A673 (cell line): ENCODE data around the gene RAB11FIP4. TPM values are rescaled to one million over a fixed set of nuclear protein-coding genes. Genes with fewer than 3 reads are reported as not detected.

ENCODE experiments used
- BruUV-seq: library from RNA; stranded (reverse); fragments of 400-500 nt; replicated peaks from 2 replicates; lab custom pipeline; 2021; lab: Mats Ljungman, UMichigan
- CTCF ChIA-PET: fragments of 300-600 bp; sonication (Branson Sonifier 250); formaldehyde crosslinking; loops from one replicate; lab custom pipeline; 2022; ENCODE audit warnings: antibody characterized with exemption; lab: Charles Lee
- POLR2A ChIA-PET: fragments of 300-600 bp; sonication (Branson Sonifier 250); formaldehyde crosslinking; loops from one replicate; lab custom pipeline; 2022; ENCODE audit warnings: antibody characterized with exemption; ENCODE audit not compliant: low non-redundant PET; lab: Charles Lee
- DNase-seq: peaks from one replicate; pipeline ENCODE4 v3.0.0-alpha.2; 2015; ENCODE audit warnings: low spot score
- H3K27ac ChIP-seq: fragments of 200-600 bp; sonication (generic); 2 replicates; pipeline ENCODE4 v1.5.1; 2016; ENCODE audit warnings: mixed run types, low read depth, mild to moderate bottlenecking, mixed read lengths, antibody characterized with exemption, low read length; ENCODE audit not compliant: poor library complexity, severe bottlenecking
- H3K27me3 ChIP-seq: fragments of 200-600 bp; sonication (generic); replicated peaks from 2 replicates; pipeline ENCODE4 v1.6.1; 2017; ENCODE audit warnings: mixed run types, low read depth, mild to moderate bottlenecking, mixed read lengths, antibody characterized with exemption, low read length; ENCODE audit not compliant: insufficient read depth, poor library complexity
- H3K36me3 ChIP-seq: fragments of 200-600 bp; sonication (generic); 2 replicates; pipeline ENCODE4 v1.6.1; 2016; ENCODE audit warnings: mixed run types, mild to moderate bottlenecking, mixed read lengths, antibody characterized with exemption, low read length; ENCODE audit not compliant: insufficient read depth, poor library complexity, severe bottlenecking
- H3K4me1 ChIP-seq: fragments of 200-600 bp; sonication (generic); 2 replicates; pipeline ENCODE4 v1.6.1; 2017; ENCODE audit warnings: mixed run types, mild to moderate bottlenecking, mixed read lengths, antibody characterized with exemption, low read length; ENCODE audit not compliant: insufficient read depth, poor library complexity, severe bottlenecking
- H3K4me3 ChIP-seq: fragments of 200-600 bp; sonication (generic); 2 replicates; pipeline ENCODE4 v1.5.1; 2016; ENCODE audit warnings: low read depth, mixed run types, mild to moderate bottlenecking, mixed read lengths, low read length; ENCODE audit not compliant: poor library complexity, severe bottlenecking
- H3K9me3 ChIP-seq: fragments of 200-600 bp; sonication (generic); 2 replicates; pipeline ENCODE4 v1.6.1; 2016; ENCODE audit warnings: mixed run types, low read depth, mild to moderate bottlenecking, mixed read lengths, antibody characterized with exemption, low read length; ENCODE audit not compliant: poor library complexity, severe bottlenecking
- EZH2 ChIP-seq: fragments of 200-600 bp; sonication (generic); IDR thresholded peaks from 2 replicates; pipeline ENCODE4 v1.6.1; 2017; ENCODE audit warnings: borderline replicate concordance, low read depth, mild to moderate bottlenecking, mixed read lengths, antibody characterized with exemption, low read length; ENCODE audit not compliant: poor library complexity, severe bottlenecking
- intact Hi-C: fragments of 100-400 bp; cut with micrococcal nuclease; formaldehyde crosslinking; loops from one replicate; pipeline ENCODE4 v1.10.0; 2022; ENCODE audit not compliant: unreplicated experiment
- total RNA-seq: library from RNA; stranded (reverse); gene quantifications from 2 replicates; pipeline ENCODE4 v1.2.3, GENCODE V29; 2021
- TF ChIP-seq, protein P1 (sequence below): fragments of 300-800, 200-600 bp; sonication (generic); conservative IDR thresholded peaks from 2 replicates; pipeline ENCODE4 v1.5.1; 2017; ENCODE audit warnings: low read depth, mild to moderate bottlenecking, antibody characterized with exemption, low read length, moderate library complexity, mixed read lengths

The RAB11FIP4 gene
- total RNA-seq, 1 experiment from 2014 or later, result 2.4 TPM

DNA sequence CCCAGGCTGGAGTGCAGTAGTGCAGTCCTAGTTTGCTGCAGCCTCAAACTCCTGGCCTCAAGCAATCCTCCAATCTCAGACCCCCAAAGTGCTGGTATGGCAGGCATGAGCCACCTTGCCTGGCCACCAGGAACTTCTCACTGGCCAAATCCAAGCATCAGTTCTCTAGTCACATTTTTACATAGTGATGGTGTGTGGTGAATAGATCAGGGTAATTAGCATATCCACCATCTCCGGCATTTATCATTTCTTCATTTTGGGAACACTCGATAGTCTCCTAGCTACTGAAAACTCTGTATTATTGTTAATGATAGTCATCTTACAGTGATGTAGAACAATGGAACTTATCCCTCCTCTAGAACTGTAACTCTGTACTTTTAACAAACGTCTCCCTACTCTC lies 58.3 kb downstream of the RAB11FIP4 start:
- POLR2A ChIA-PET, result no interaction called here
- intact Hi-C loops, result no loop called here
- Histone ChIP-seq H3K4me3 (no peak overlapping the region), H3K27me3 (no peaks in the 10 kb centered on the region), H3K4me1 (no peaks in the 10 kb centered on the region), H3K36me3 (no peaks in the 10 kb centered on the region), H3K9me3 (no peaks in the 10 kb centered on the region), H3K27ac (no peak overlapping the region)
- TF ChIP-seq EZH2, result no peak
- TF ChIP-seq, protein P1, sequence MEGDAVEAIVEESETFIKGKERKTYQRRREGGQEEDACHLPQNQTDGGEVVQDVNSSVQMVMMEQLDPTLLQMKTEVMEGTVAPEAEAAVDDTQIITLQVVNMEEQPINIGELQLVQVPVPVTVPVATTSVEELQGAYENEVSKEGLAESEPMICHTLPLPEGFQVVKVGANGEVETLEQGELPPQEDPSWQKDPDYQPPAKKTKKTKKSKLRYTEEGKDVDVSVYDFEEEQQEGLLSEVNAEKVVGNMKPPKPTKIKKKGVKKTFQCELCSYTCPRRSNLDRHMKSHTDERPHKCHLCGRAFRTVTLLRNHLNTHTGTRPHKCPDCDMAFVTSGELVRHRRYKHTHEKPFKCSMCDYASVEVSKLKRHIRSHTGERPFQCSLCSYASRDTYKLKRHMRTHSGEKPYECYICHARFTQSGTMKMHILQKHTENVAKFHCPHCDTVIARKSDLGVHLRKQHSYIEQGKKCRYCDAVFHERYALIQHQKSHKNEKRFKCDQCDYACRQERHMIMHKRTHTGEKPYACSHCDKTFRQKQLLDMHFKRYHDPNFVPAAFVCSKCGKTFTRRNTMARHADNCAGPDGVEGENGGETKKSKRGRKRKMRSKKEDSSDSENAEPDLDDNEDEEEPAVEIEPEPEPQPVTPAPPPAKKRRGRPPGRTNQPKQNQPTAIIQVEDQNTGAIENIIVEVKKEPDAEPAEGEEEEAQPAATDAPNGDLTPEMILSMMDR, result no peak
- BruUV-seq, result no TSS peak
- no peak for DNase-seq
- CTCF ChIA-PET, result no interaction called here

DNA sequence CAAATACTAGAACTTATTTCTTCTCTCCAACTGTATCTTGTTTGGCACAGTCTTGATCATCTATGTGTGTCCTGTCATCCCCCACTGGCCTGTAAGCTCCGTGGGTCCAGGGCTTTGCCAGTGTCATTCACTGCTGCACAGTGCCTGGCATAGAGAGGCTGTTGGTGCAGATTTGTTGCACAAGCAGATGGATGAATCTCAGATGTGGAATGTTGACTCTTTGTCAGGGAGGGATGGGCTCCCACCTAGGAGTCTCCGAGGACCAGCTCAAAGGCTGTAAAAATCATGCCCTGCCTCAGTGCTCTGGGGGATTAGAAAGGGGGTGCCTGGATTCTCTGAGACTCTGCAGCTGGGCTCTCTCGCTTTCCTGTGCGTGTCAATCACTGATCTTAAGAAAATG lies 60.6 kb downstream of the RAB11FIP4 start:
- BruUV-seq, result no TSS peak
- DNase-seq, result no peak
- intact Hi-C loops, result no loop called here
- H3K36me3 ChIP-seq, result no peaks in the 10 kb centered on the region
- H3K9me3 ChIP-seq, result no peaks in the 10 kb centered on the region
- ChIA-PET POLR2A (no interaction called here), CTCF (no interaction called here)
- no peaks in the 10 kb centered on the region for H3K4me1 ChIP-seq
- H3K27ac ChIP-seq, result no peak overlapping the region
- TF ChIP-seq EZH2, result no peak
- TF ChIP-seq, protein P1, result no peak
- no peaks in the 10 kb centered on the region for H3K27me3 ChIP-seq
- H3K4me3 ChIP-seq, result no peak overlapping the region

DNA sequence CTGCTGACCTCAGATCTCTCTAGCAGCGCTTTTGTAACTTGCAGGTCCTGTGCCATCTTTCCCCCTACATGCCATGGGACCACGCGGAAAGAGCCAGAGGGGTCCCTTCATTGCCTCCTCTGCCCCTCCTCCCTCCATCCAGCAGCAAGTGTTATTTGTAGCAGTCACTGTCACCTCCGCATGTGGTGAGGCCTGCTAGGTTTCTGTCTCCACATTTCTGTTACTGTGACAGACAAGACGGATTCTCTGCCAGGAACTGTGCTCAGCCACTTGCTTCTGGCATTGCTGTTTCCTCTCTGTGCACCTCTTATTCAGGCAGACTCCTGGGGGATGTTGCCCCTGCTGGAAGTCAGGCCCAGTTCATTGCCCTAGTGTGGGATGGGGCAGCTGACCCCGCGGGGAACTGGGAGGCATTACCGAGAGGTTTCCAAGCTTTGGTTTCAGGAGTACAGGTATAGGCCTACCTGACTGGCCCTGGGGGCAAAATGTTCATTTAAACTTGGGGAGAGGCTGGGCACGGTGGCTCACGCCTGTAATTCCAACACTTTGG lies 61.2 kb downstream of the RAB11FIP4 start:
- POLR2A ChIA-PET, result no interaction called here
- no TSS peak for BruUV-seq
- intact Hi-C loops, result no loop called here
- H3K4me1 ChIP-seq, result no peaks in the 10 kb centered on the region
- no peak for DNase-seq
- H3K36me3 ChIP-seq, result no peaks in the 10 kb centered on the region
- no peaks in the 10 kb centered on the region for H3K27me3 ChIP-seq
- no peak overlapping the region for H3K27ac ChIP-seq
- TF ChIP-seq EZH2, result no peak
- TF ChIP-seq, protein P1, result no peak
- CTCF ChIA-PET, result no interaction called here
- no peaks in the 10 kb centered on the region for H3K9me3 ChIP-seq
- H3K4me3 ChIP-seq, result no peak overlapping the region
